Bronchial epithelial cell (primary cell): ENCODE measurements around the gene SCAMP1. TPM values are rescaled to one million over a fixed set of nuclear protein-coding genes. Genes with fewer than 3 reads are reported as not detected.

Experiments
- DNase-seq: peaks from one replicate; pipeline ENCODE4 v3.0.0-alpha.2; 2010; ENCODE audit warnings: low read depth
- FAIRE-seq: peaks from 2 replicates; lab custom pipeline; 2011; peaks lifted over from hg19 to GRCh38; lab: Jason Lieb, UNC
- H3K27me3 ChIP-seq: 2 replicates; pipeline ENCODE4 v1.5.1; 2011; ENCODE audit warnings: low read length; ENCODE audit not compliant: control insufficient read depth, insufficient read depth
- H3K36me3 ChIP-seq: 2 replicates; pipeline ENCODE4 v1.5.1; 2011; ENCODE audit warnings: low read length; ENCODE audit not compliant: control insufficient read depth, insufficient read depth
- H3K4me3 ChIP-seq: 2 replicates; pipeline ENCODE4 v1.5.1; 2011; ENCODE audit warnings: mild to moderate bottlenecking, low read depth, low read length, control low read depth
- total RNA-seq: library from RNA; depleted of rRNA; stranded (reverse); fragments of >200 nt; gene quantifications from 2 replicates; pipeline ENCODE4 v1.2.1, GENCODE V29; 2014
- TF ChIP-seq, protein P1 (sequence below): IDR thresholded peaks from 2 replicates; pipeline ENCODE4 v1.5.1; 2011; ENCODE audit warnings: mild to moderate bottlenecking, moderate library complexity, low read length, control low read depth, inconsistent platforms; ENCODE audit not compliant: insufficient read depth, severe bottlenecking

The SCAMP1 gene
- total RNA-seq, 1 donor from 2014 or later, result 58.7 TPM

DNA sequence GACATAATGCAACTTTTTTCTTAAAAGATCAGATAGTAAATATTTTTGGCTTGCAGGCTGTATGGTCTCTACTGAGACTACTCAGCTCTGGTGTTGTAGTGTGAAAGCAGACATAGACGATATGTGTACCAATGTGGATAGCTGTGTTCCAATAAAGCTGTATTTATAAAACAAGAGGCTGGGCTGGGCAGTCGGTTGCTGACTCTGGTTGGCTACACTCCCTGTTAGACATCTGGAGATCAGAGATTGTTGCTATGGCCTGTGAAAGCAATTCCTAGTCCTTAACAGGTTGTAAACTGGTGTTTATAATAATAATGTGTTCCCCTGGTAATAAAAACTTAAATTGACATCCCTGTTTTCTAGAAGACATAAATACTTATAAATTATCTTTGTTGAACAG, 24.4 kb upstream of the SCAMP1 start:
- FAIRE-seq, result no peak

DNA sequence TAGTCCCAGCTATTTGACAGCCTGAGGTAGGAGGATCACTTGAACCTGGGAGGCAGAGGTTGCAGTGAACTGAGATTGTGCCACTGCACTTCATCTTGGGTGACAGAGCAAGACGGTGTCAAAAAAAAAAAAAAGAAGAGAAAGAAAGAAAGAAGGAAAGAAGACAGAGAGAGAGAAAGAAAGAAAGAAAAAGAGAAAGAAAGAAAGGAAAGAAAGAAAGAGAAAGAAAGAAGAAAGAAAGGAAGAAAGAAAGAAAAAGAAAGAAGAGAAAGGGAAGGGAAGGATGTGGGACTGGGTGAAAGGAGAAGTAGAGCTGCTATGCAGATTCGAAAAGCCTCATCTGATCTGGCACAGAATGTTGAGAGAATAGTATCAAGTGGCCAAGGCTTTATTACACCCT, 23.7 kb upstream of the SCAMP1 start:
- FAIRE-seq (no peak), DNase-seq (no peak)
- no peak overlapping the region for H3K4me3 ChIP-seq
- no peaks in the 10 kb centered on the region for H3K36me3 ChIP-seq
- TF ChIP-seq, protein P1, sequence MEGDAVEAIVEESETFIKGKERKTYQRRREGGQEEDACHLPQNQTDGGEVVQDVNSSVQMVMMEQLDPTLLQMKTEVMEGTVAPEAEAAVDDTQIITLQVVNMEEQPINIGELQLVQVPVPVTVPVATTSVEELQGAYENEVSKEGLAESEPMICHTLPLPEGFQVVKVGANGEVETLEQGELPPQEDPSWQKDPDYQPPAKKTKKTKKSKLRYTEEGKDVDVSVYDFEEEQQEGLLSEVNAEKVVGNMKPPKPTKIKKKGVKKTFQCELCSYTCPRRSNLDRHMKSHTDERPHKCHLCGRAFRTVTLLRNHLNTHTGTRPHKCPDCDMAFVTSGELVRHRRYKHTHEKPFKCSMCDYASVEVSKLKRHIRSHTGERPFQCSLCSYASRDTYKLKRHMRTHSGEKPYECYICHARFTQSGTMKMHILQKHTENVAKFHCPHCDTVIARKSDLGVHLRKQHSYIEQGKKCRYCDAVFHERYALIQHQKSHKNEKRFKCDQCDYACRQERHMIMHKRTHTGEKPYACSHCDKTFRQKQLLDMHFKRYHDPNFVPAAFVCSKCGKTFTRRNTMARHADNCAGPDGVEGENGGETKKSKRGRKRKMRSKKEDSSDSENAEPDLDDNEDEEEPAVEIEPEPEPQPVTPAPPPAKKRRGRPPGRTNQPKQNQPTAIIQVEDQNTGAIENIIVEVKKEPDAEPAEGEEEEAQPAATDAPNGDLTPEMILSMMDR, result no peak
- no peaks in the 10 kb centered on the region for H3K27me3 ChIP-seq

More for the DNA sequence above, 24.4 kb upstream of the SCAMP1 start:
- Histone ChIP-seq H3K36me3 (no peaks in the 10 kb centered on the region), H3K4me3 (no peak overlapping the region), H3K27me3 (no peaks in the 10 kb centered on the region)
- TF ChIP-seq, protein P1, result no peak
- DNase-seq, result no peak

DNA sequence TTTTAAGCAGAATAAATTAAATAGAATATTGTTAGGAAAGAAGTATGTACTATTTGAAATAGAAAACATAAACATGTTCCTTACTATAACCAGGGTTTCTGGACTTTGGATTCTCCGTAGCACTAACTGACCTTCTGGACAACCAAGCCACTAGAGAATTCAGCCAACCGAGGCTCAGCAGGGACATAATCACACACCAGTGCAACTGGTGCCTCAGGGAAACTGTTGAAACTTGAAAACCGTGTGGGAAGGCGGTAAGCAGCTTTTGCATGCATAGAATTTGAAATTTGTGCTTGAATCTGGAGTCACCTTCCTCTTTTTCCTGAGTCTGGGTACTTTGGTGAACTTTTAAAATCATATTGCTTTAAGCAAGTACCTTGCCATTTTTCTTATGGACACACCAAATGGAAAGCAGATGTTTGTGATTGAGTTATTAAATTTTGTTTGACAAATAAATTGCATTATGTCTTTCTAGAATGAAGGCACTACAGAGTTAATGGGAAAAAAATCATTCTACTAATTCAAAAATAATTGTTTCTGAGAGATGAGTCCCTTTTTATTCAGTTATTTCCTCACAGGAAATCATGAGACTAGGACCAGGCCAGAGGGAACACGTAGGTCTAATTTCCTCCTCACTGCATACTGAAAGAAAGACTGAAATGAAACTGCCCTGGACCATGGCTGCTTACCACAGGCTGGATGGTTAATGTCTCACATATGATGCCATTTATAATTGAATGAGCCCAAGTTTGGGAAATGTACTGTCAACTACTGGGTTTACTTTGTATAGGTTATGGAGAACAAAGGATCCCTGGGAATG, 20.6 kb upstream of the SCAMP1 start:
- no peaks in the 10 kb centered on the region for H3K36me3 ChIP-seq
- TF ChIP-seq, protein P1, result no peak
- no peak for FAIRE-seq
- no peaks in the 10 kb centered on the region for H3K27me3 ChIP-seq
- no peak for DNase-seq
- no peak overlapping the region for H3K4me3 ChIP-seq

DNA sequence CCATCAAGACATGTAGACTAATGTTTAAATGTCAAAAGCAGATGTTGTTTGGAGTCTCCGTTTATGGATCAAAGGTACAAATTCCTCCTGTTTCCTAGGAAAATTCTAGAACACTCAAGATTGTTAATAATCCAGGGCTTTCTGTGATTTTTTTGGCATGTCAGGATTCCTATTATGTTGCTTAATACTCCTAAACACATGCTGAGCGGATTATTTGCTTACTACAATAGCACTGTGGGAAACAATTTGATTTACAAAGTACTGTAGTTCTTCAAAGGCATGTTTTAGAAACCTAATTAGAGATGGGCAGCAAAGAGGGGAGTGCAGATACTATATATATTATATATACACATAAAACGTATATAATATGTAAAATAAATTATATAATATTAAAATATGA, 19.0 kb upstream of the SCAMP1 start:
- FAIRE-seq (no peak), DNase-seq (no peak)
- H3K36me3 ChIP-seq, result no peaks in the 10 kb centered on the region
- H3K4me3 ChIP-seq, result no peak overlapping the region
- no peaks in the 10 kb centered on the region for H3K27me3 ChIP-seq
- TF ChIP-seq, protein P1, result no peak

DNA sequence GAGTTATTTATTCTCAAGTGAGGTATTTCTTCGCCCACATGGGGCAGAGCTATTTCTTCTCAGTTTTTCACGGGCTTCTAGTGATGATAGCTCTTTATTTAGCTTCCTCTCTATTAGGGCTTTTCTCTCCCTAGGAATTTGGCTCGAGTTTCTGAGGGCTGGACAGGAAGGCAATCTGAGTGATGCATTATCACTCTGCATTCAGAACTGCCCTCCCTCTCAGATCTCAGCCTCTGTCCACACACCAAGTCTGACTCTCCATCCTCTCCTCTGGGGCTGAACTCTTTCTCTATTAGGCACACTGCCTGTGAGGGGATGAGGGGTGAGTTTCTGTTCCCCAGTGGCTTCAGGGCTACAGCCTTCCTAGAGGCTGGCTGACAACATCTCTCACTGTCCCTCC, 14.9 kb upstream of the SCAMP1 start:
- DNase-seq (peak; percentile 37), FAIRE-seq (no peak)
- no peak overlapping the region for H3K4me3 ChIP-seq
- H3K27me3 ChIP-seq, result no peaks in the 10 kb centered on the region
- no peaks in the 10 kb centered on the region for H3K36me3 ChIP-seq
- TF ChIP-seq, protein P1, result no peak
